Suprapubic skin (tissue), 4 donors: ENCODE results near the gene LMNTD2. TPM values are rescaled to one million over a fixed set of nuclear protein-coding genes. Genes with fewer than 3 reads are reported as not detected.

ENCODE experiments used
- DNase-seq, 2 donors: peaks; one replicate each; pipeline ENCODE4 v3.0.0-alpha.2; 2019; ENCODE audit warnings: low spot score in 2 of 2
- H3K27ac ChIP-seq: fragments of 200-600 bp; sonication (generic); one replicate; pipeline ENCODE4 v1.5.1; 2019
- H3K27me3 ChIP-seq: fragments of 200-600 bp; sonication (generic); one replicate; pipeline ENCODE4 v1.5.1; 2019
- H3K36me3 ChIP-seq: fragments of 200-600 bp; sonication (generic); one replicate; pipeline ENCODE4 v1.5.1; 2019
- H3K4me1 ChIP-seq: fragments of 200-600 bp; sonication (generic); one replicate; pipeline ENCODE4 v1.5.1; 2019
- H3K4me3 ChIP-seq: fragments of 200-600 bp; sonication (generic); one replicate; pipeline ENCODE4 v1.5.1; 2019; ENCODE audit warnings: mild to moderate bottlenecking
- H3K9me3 ChIP-seq: fragments of 200-600 bp; sonication (generic); one replicate; pipeline ENCODE4 v1.5.1; 2019
- CTCF ChIP-seq, 2 donors: fragments of 200-600 bp in 1 of 2; fragments of 450-650 bp in 1 of 2; sonication (generic) in 1 of 2; IDR thresholded peaks; one replicate each; pipeline ENCODE4 v1.5.1; 2016 to 2019; ENCODE audit warnings: antibody characterized with exemption in 2 of 2, mild to moderate bottlenecking in 1 of 2, moderate library complexity in 1 of 2
- EP300 ChIP-seq: sonication (generic); formaldehyde crosslinking; IDR thresholded peaks from one replicate; pipeline ENCODE4 v1.6.1; 2017; ENCODE audit warnings: antibody characterized with exemption
- POLR2A ChIP-seq, 2 donors: fragments of 450-650 bp; IDR thresholded peaks; one replicate each; pipeline ENCODE4 v1.6.1; 2017; ENCODE audit warnings: antibody characterized with exemption in 2 of 2, mild to moderate bottlenecking in 2 of 2, moderate library complexity in 2 of 2
- POLR2AphosphoS5 ChIP-seq, 3 donors: sonication (generic); formaldehyde crosslinking; IDR thresholded peaks; one replicate each; pipeline ENCODE4 v1.6.1; 2017; ENCODE audit warnings: antibody characterized with exemption in 3 of 3
- WGBS: methylation state at CpG from one replicate; pipeline ENCODE4 v1.1.5; 2018; 5-methylcytosine and 5-hydroxymethylcytosine counted together
- total RNA-seq, 4 donors: library from RNA; depleted of rRNA; stranded (reverse); fragments of >200 nt; gene quantifications; one replicate each; pipeline ENCODE4 v1.1.0, GENCODE V29; 2016

The LMNTD2 gene
- total RNA-seq, 4 donors from 2014 or later = 6.3 to 17.8 (median 8.7) TPM

GRCh38 chr11:537622-538430 lies 22.7 kb downstream of the LMNTD2 start:
- 83% methylated on average over 3 of the region's 19 CpGs for WGBS
- Histone ChIP-seq H3K27me3 (no peaks in the 10 kb centered on the region), H3K4me3 (peak overlapping the region; percentile 91), H3K4me1 (peaks cover 45% of the 10 kb centered on the region), H3K9me3 (no peaks in the 10 kb centered on the region), H3K36me3 (peaks cover 9% of the 10 kb centered on the region), H3K27ac (peak overlapping the region; percentile 96)
- DNase-seq = peak; percentile 66 to 74
- no peak for TF ChIP-seq POLR2A (IDR thresholded peaks at IDR 0.05)
- TF ChIP-seq CTCF (IDR thresholded peaks at IDR 0.05) = no peak
- no peak for TF ChIP-seq POLR2AphosphoS5 (IDR thresholded peaks at IDR 0.05)
- no peak for TF ChIP-seq EP300

- no peaks in the 10 kb centered on the region for H3K27me3 ChIP-seq
- no CpG with 5 or more reads among the region's 93 CpGs for WGBS
- peak within 1 kb of the TSS; percentile 96 for H3K27ac ChIP-seq
- H3K4me3 ChIP-seq = peak within 1 kb of the TSS; percentile 91
- TF ChIP-seq POLR2AphosphoS5 (IDR thresholded peaks at IDR 0.05) (peak; percentile 10 to 86 (median 79)), EP300 (no peak), CTCF (IDR thresholded peaks at IDR 0.05) (no peak)
- peaks cover 16% of the 10 kb centered on the region for H3K36me3 ChIP-seq
- H3K9me3 ChIP-seq = no peaks in the 10 kb centered on the region
- peak; percentile 90 to 91 for DNase-seq
- peaks cover 52% of the 10 kb centered on the region for H3K4me1 ChIP-seq
These were observed 23.5 kb downstream of the LMNTD2 start, which contains the start of gene LRRC56 for GRCh38 chr11:536841-537621. Gene LRRC56, plus strand, starts transcription at chr11:537527. Its CDS starts 3,158 bp downstream, at chr11:540685.

- peak; percentile 95 to 98 for DNase-seq
- TF ChIP-seq POLR2AphosphoS5 (IDR thresholded peaks at IDR 0.05) (peak in 1 of 3 donors; percentile 23), EP300 (no peak), CTCF (IDR thresholded peaks at IDR 0.05) (no peak), POLR2A (IDR thresholded peaks at IDR 0.05) (no peak)
- Histone ChIP-seq H3K27ac (peak within 1 kb of the TSS; percentile 96), H3K4me3 (peak within 1 kb of the TSS; percentile 91), H3K4me1 (peaks cover 52% of the 10 kb centered on the region), H3K27me3 (no peaks in the 10 kb centered on the region), H3K9me3 (no peaks in the 10 kb centered on the region), H3K36me3 (peaks cover 28% of the 10 kb centered on the region)
- 4% methylated on average over 41 of the region's 97 CpGs for WGBS
These were observed 24.8 kb downstream of the LMNTD2 start, which contains the start of gene HRAS for GRCh38 chr11:535519-536454. Gene HRAS, minus strand, starts transcription at chr11:535576.

- H3K9me3 ChIP-seq = no peaks in the 10 kb centered on the region
- DNase-seq = no peak
- no CpG with 5 or more reads among the region's 56 CpGs for WGBS
- H3K27ac ChIP-seq = peak overlapping the region; percentile 96
- no peaks in the 10 kb centered on the region for H3K27me3 ChIP-seq
- H3K36me3 ChIP-seq = peaks cover 29% of the 10 kb centered on the region
- peaks cover 52% of the 10 kb centered on the region for H3K4me1 ChIP-seq
- H3K4me3 ChIP-seq = peak overlapping the region; percentile 91
- TF ChIP-seq EP300 (no peak), POLR2AphosphoS5 (IDR thresholded peaks at IDR 0.05) (no peak), CTCF (IDR thresholded peaks at IDR 0.05) (no peak), POLR2A (IDR thresholded peaks at IDR 0.05) (no peak)
These were observed 25.4 kb downstream of the LMNTD2 start for GRCh38 chr11:535210-535518.
